Activated effector memory CD4-positive, alpha-beta T cell treated with anti-CD3 and anti-CD28 coated beads, Interleukin-2, amount 50 U/mL, for 16 hours (primary cell): ENCODE measurements around the gene BST2.

Experiments used
- DNase-seq: peaks from one replicate; pipeline ENCODE4 v3.0.0-alpha.2; 2020

The BST2 gene

GRCh38 chr19:17419154-17419620, 13.8 kb upstream of the BST2 start:
- no peak for DNase-seq

- DNase-seq: no peak
Measured at GRCh38 chr19:17418710-17419109, 13.3 kb upstream of the BST2 start.

GRCh38 chr19:17415121-17415520, 9.7 kb upstream of the BST2 start:
- DNase-seq: no peak

GRCh38 chr19:17414097-17414496, 8.7 kb upstream of the BST2 start:
- no peak for DNase-seq

- no peak for DNase-seq
Measured at GRCh38 chr19:17411801-17412200, 6.4 kb upstream of the BST2 start.

- DNase-seq: no peak
Measured at GRCh38 chr19:17409990-17410389, 4.6 kb upstream of the BST2 start.

- DNase-seq: no peak
Measured at GRCh38 chr19:17406887-17407196, 1.4 kb upstream of the BST2 start.

GRCh38 chr19:17406046-17406886, 836 bp upstream of the BST2 start:
- peak; percentile 66 for DNase-seq

GRCh38 chr19:17404621-17405249, 695 bp downstream of the BST2 start:
- DNase-seq: no peak

GRCh38 chr19:17404015-17404414, 1.4 kb downstream of the BST2 start:
- DNase-seq: peak; percentile 64

- peak; percentile 81 for DNase-seq
Measured at GRCh38 chr19:17402982-17403855, 2.2 kb downstream of the BST2 start.

GRCh38 chr19:17401628-17402027, 3.8 kb downstream of the BST2 start:
- DNase-seq: no peak

- no peak for DNase-seq
Measured at GRCh38 chr19:17398902-17399527, 6.4 kb downstream of the BST2 start.

- DNase-seq: peak; percentile 90
Measured at GRCh38 chr19:17394891-17395415, 10.5 kb downstream of the BST2 start.

- DNase-seq: no peak
Measured at GRCh38 chr19:17393914-17394313, 11.5 kb downstream of the BST2 start, which contains the start of gene CCDC194. Gene CCDC194 (minus strand): TSS chr19:17394196. CDS start chr19:17394158, 38 bp downstream.

- DNase-seq: no peak
Measured at GRCh38 chr19:17393002-17393401, 12.4 kb downstream of the BST2 start.

GRCh38 chr19:17391371-17392151, 13.9 kb downstream of the BST2 start:
- DNase-seq: no peak

- DNase-seq: peak; percentile 96
Measured at GRCh38 chr19:17390665-17391370, 14.6 kb downstream of the BST2 start.

GRCh38 chr19:17389957-17390664, 15.3 kb downstream of the BST2 start:
- DNase-seq: no peak

- no peak for DNase-seq
Measured at GRCh38 chr19:17389288-17389687, 16.1 kb downstream of the BST2 start.
